PFSK-1 (cell line): ENCODE measurements around the gene VTI1A.

Experiments used
- POLR2AphosphoS5 ChIP-seq: IDR thresholded peaks from 2 replicates; pipeline ENCODE4 v1.6.1; 2012; ENCODE audit warnings: low read depth, mild to moderate bottlenecking, control low read depth, low read length, moderate library complexity
- REST ChIP-seq, 2 experiments: IDR thresholded peaks; 2 replicates each; pipeline versions ENCODE4 v1.6.1 to v1.8.0; 2011 to 2012; ENCODE audit warnings: low read depth in 2 of 2, low read length in 2 of 2, control low read depth in 1 of 2, inconsistent platforms in 1 of 2, mild to moderate bottlenecking in 1 of 2, moderate library complexity in 1 of 2; ENCODE audit not compliant: insufficient read depth in 1 of 2
- SIN3A ChIP-seq: IDR thresholded peaks from 2 replicates; pipeline ENCODE4 v1.6.1; 2012; ENCODE audit warnings: mild to moderate bottlenecking, low read length, moderate library complexity, borderline replicate concordance; ENCODE audit not compliant: insufficient read depth
- TAF1 ChIP-seq: IDR thresholded peaks from 2 replicates; pipeline ENCODE4 v1.6.1; 2012; ENCODE audit warnings: low read length, control low read depth, borderline replicate concordance; ENCODE audit not compliant: insufficient read depth

GRCh38 chr10:112722758-112723157, 275.7 kb downstream of the VTI1A start:
- TF ChIP-seq POLR2AphosphoS5 (no peak), REST (IDR thresholded peaks at IDR 0.05; ENCODE audit: insufficient read depth in 1 of 2, low read depth in 2 of 2, low read length in 2 of 2) (no peak), SIN3A (no peak), TAF1 (no peak)
